Sigmoid colon (tissue), 7 donors: ENCODE measurements around the gene ZNF326. TPM values are rescaled to one million over a fixed set of nuclear protein-coding genes. Genes with fewer than 3 reads are reported as not detected.

Experiments
- DNase-seq: peaks from one replicate; pipeline ENCODE4 v3.0.0-alpha.2; 2019
- H3K27ac ChIP-seq, 4 donors: fragments of 200-600 bp; sonication (generic); one replicate each; pipeline ENCODE4 v1.5.1; 2016 to 2019; ENCODE audit warnings: mild to moderate bottlenecking in 1 of 4
- H3K27me3 ChIP-seq, 3 donors: fragments of 200-600 bp; sonication (generic); one replicate each; pipeline ENCODE4 v1.5.1; 2019; ENCODE audit warnings: mild to moderate bottlenecking in 1 of 3
- H3K36me3 ChIP-seq, 4 donors: fragments of 200-600 bp; sonication (generic); one replicate each; pipeline ENCODE4 v1.5.1; 2016 to 2019
- H3K4me1 ChIP-seq, 4 donors: fragments of 200-600 bp; sonication (generic); one replicate each; pipeline ENCODE4 v1.5.1; 2017 to 2019
- H3K4me3 ChIP-seq, 4 donors: fragments of 200-600 bp; sonication (generic); one replicate each; pipeline ENCODE4 v1.5.1; 2017 to 2019; ENCODE audit warnings: mild to moderate bottlenecking in 2 of 4, moderate library complexity in 1 of 4
- H3K9me3 ChIP-seq, 4 donors: fragments of 200-600 bp in 3 of 4; sonication (generic) in 3 of 4; one replicate each; pipeline versions ENCODE4 v1.5.1 to v1.6.1; 2013 to 2019
- CTCF ChIP-seq, 4 experiments: fragments of 450-650 bp in 3 of 4; fragments of 200-600 bp in 1 of 4; IDR thresholded peaks; one replicate each; pipeline ENCODE4 v1.5.1; 2016 to 2019; ENCODE audit warnings: antibody characterized with exemption in 4 of 4, mild to moderate bottlenecking in 3 of 4, moderate library complexity in 2 of 4
- EP300 ChIP-seq, 4 donors: sonication (generic); formaldehyde crosslinking; IDR thresholded peaks; one replicate each; pipeline ENCODE4 v1.6.1; 2017; ENCODE audit warnings: antibody characterized with exemption in 4 of 4
- POLR2A ChIP-seq, 2 donors: fragments of 450-650 bp; IDR thresholded peaks; one replicate each; pipeline ENCODE4 v1.6.1; 2016; ENCODE audit warnings: antibody characterized with exemption in 2 of 2, mild to moderate bottlenecking in 2 of 2, moderate library complexity in 2 of 2
- POLR2AphosphoS5 ChIP-seq, 4 donors: sonication (generic); formaldehyde crosslinking; IDR thresholded peaks; one replicate each; pipeline ENCODE4 v1.6.1; 2017; ENCODE audit warnings: antibody characterized with exemption in 4 of 4
- WGBS, 2 donors: extraction: QIAGEN DNeasy Blood & Tissue Kit; methylation state at CpG; one replicate each; pipeline ENCODE4 v1.1.7; 2013; 5-methylcytosine and 5-hydroxymethylcytosine counted together
- intact Hi-C: fragments of 100-400 bp; cut with DNase I; formaldehyde crosslinking; loops from one replicate; pipeline ENCODE4 v1.15.1; 2023
- polyA plus RNA-seq, 3 donors: library from polyadenylated mRNA; stranded (reverse); fragments of 200-250 nt; gene quantifications; one replicate each; pipeline ENCODE4 v1.2.3, GENCODE V29; 2013
- total RNA-seq, 4 donors: library from RNA; depleted of rRNA; stranded (reverse); fragments of >200 nt; gene quantifications; one replicate each; pipeline ENCODE4 v1.1.0, GENCODE V29; 2016
- donor health status: healthy with polysubstance abuse.
- donor health status: Bipolar disorder and iron deficiency.
- donor health status: healthy.

The ZNF326 gene
- total and polyA plus RNA-seq, 7 donors: 15.3 to 24.4 (median 16.3) TPM

- intact Hi-C loops: loop anchor here (2.0 kb wide), 2 partner anchors 143 to 181 kb away; no protein-coding TSS in a partner anchor
- DNase-seq: no peak
- Histone ChIP-seq H3K4me3 (no peak overlapping the region), H3K27me3 (no peaks in the 10 kb centered on the region), H3K9me3 (no peaks in the 10 kb centered on the region), H3K4me1 (no peaks in the 10 kb centered on the region), H3K36me3 (no peaks in the 10 kb centered on the region), H3K27ac (no peak overlapping the region)
- TF ChIP-seq CTCF (IDR thresholded peaks at IDR 0.05) (no peak), EP300 (IDR thresholded peaks at IDR 0.05) (no peak), POLR2AphosphoS5 (IDR thresholded peaks at IDR 0.05) (no peak), POLR2A (IDR thresholded peaks at IDR 0.05) (no peak)
Observed at GRCh38 chr1:89986020-89986419, 8.9 kb upstream of the ZNF326 start.

GRCh38 chr1:89987159-89987819 lies 7.6 kb upstream of the ZNF326 start:
- 1 to 2% methylated on average over 3 of the region's 3 CpGs for WGBS, 2 donors
- no peak for DNase-seq

DNA sequence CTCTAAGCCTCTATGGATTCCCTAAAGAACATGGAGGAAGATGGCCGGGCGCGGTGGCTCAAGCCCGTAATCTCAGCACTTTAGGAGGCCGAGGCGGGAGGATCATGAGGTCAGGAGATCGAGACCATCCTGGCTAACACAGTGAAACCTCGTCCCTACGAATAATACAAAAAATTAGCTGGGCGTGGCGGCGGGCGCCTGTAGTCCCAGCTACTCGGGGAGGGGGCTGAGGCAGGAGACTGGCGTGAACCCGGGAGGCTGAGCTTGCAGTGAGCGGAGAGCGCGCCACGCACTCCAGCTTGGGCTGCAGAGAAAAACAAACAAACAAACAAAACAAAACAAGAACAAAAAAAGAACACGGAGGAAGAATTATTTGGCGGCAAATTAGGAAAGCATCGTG lies 5.8 kb upstream of the ZNF326 start:
- Histone ChIP-seq H3K4me3 (no peak overlapping the region), H3K36me3 (no peaks in the 10 kb centered on the region), H3K4me1 (no peaks in the 10 kb centered on the region), H3K27me3 (no peaks in the 10 kb centered on the region), H3K27ac (no peak overlapping the region), H3K9me3 (no peaks in the 10 kb centered on the region)
- TF ChIP-seq EP300 (IDR thresholded peaks at IDR 0.05): no peak
- TF ChIP-seq POLR2A (IDR thresholded peaks at IDR 0.05): no peak
- TF ChIP-seq POLR2AphosphoS5 (IDR thresholded peaks at IDR 0.05): no peak
- no peak for TF ChIP-seq CTCF (IDR thresholded peaks at IDR 0.05)
- no peak for DNase-seq
- WGBS, 2 donors: 88 to 94% methylated on average over 23 of the region's 23 CpGs
- intact Hi-C loops: no loop called here

More at GRCh38 chr1:89987159-89987819, 7.6 kb upstream of the ZNF326 start:
- H3K27ac ChIP-seq: no peak overlapping the region
- intact Hi-C loops: loop anchor here (2.0 kb wide), 2 partner anchors 144 to 182 kb away; no protein-coding TSS in a partner anchor
- no peak overlapping the region for H3K4me3 ChIP-seq
- no peaks in the 10 kb centered on the region for H3K27me3 ChIP-seq
- TF ChIP-seq POLR2AphosphoS5 (IDR thresholded peaks at IDR 0.05) (no peak), POLR2A (IDR thresholded peaks at IDR 0.05) (no peak), CTCF (IDR thresholded peaks at IDR 0.05) (peak; percentile 61 to 83 (median 76)), EP300 (IDR thresholded peaks at IDR 0.05) (no peak)
- no peaks in the 10 kb centered on the region for H3K36me3 ChIP-seq
- no peaks in the 10 kb centered on the region for H3K9me3 ChIP-seq
- no peaks in the 10 kb centered on the region for H3K4me1 ChIP-seq

GRCh38 chr1:89989799-89990198 lies 5.1 kb upstream of the ZNF326 start:
- DNase-seq: no peak
- H3K36me3 ChIP-seq: no peaks in the 10 kb centered on the region
- no peak overlapping the region for H3K4me3 ChIP-seq
- 11 to 64% methylated on average over 3 of the region's 3 CpGs for WGBS, 2 donors
- no peaks in the 10 kb centered on the region for H3K9me3 ChIP-seq
- no peak overlapping the region for H3K27ac ChIP-seq
- H3K27me3 ChIP-seq: no peaks in the 10 kb centered on the region
- intact Hi-C loops: loop anchor here (5.0 to 10.0 kb wide), 3 partner anchors 1002 to 1095 kb away; partner anchors contain the start of genes GTF2B and ZNF644
- TF ChIP-seq CTCF (IDR thresholded peaks at IDR 0.05): no peak
- TF ChIP-seq EP300 (IDR thresholded peaks at IDR 0.05): no peak
- TF ChIP-seq POLR2A (IDR thresholded peaks at IDR 0.05): no peak
- no peak for TF ChIP-seq POLR2AphosphoS5 (IDR thresholded peaks at IDR 0.05)
- peaks cover 0 to 3% (median 0%) of the 10 kb centered on the region in 4 donors for H3K4me1 ChIP-seq
